NCI-H146 (cell line): ENCODE data around the gene DNASE1L2.

Experiments used
- DNase-seq: peaks from one replicate; lab custom pipeline; 2025; lab: John Stamatoyannopoulos, UW

DNASE1L2 gene

GRCh38 chr16:2270070-2270462 lies 33.8 kb downstream of the DNASE1L2 start:
- DNase-seq: no peak

DNA sequence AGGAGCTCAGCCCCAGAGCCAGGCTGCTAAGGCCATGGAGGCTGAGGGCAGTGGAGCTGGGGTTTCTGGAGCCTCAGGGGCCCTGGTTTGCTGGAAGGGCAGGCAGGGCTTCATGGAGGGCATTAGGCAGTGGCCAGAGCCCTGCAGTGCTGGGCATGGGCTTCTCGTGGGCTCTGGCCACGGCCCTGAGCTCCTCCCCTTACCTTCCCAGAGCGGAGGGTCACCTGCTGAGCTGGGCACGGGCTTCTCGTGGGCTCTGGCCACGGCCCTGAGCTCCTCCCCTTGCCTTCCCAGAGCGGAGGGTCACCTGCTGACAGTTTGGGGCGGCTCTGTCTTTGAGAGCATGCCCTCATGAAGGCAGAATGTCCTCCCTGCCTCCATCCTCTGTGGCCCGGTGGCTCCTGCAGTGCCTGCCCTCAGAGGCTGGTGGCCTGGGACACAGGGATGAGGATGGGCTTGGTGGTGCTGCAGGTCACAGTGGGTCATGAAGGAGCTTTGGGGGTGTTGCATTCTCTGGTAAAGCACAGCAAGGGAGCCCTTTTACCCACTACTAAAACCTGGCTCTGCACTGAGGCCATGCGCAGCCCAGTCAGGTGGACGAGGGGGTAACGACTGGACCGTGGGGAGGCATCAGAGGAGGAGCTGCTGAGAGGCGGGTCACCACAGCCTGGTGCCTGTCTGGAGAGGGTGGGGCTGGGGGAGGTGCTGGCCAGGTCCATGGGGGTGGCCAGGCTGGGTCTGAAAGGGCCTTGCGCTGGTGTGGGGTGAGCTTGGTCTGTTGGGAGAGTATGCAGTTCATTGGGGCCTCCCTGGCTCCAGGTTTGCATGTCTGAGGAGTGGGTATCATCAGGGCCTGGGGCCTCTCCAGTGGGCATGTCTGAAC lies 34.6 kb downstream of the DNASE1L2 start:
- no peak for DNase-seq

DNA sequence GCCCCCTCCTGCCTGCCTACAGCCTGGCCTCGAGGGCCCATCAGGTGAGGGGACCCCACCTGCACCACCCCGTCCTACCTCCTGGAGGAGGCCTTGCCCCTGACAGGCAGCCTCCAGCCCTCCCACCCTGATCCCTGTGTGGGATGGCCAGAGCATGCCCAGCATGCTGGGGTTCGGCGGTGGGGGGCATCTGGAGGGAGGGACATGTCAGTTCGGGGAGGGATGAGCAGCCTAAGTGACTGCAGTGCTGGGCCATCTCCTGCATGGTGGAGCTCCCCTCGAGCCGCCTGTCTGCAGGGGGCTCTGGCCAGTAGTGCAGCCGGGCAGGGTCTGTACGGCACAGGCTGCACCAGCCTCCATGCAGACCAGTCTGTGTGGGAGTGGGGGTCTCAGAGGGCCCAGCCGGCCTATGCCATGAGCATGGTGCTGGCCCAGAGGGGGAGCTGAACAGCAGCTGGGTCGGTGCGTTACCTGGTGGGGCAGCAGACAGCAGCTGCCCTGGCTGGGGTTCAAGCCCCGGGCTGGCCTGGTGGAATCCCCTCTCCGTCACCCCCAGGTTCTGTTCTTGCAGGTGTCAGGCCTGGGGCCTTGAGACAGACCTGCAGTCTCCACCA lies 35.7 kb downstream of the DNASE1L2 start:
- DNase-seq: no peak

DNA sequence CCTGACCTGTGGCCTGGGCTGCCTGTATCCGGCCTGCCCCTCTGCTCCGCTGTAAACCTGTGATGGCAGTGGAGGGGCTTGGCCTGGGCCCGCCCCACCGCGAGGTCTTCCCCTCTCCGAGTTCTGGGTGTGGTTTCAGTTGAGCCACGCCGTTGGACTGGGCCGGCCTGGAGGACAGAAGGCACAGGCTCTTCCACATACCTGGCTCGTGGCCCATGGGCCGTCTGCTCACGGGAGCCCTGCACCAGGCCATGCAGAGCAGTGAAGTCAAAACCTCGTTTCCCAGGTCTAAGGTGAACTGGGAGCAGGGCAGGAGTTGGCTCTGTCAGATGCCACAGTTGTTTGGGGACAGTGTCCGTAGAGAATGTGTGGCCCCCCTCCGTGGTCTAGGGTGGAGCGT lies 37.2 kb downstream of the DNASE1L2 start:
- DNase-seq: no peak

DNA sequence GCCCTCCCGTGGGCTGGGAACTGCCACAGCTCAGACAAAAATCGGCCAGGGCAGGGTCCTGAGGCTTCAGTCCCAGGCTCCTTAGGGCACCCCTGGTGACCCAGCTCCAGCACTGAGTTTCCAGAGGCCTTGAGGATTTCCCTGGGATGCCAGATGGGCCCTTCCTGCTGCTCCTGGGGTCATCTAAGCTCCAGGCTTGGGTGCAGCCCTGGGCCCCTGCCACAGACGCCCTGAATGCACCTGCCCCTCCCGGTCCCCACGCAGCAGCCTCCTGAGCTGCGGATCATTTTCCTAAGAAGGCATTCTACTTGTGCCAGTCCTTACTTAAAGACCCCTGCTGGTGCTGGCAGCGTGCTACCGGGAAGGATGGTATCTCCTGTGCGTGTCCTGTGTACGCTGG lies 37.7 kb downstream of the DNASE1L2 start:
- no peak for DNase-seq

DNA sequence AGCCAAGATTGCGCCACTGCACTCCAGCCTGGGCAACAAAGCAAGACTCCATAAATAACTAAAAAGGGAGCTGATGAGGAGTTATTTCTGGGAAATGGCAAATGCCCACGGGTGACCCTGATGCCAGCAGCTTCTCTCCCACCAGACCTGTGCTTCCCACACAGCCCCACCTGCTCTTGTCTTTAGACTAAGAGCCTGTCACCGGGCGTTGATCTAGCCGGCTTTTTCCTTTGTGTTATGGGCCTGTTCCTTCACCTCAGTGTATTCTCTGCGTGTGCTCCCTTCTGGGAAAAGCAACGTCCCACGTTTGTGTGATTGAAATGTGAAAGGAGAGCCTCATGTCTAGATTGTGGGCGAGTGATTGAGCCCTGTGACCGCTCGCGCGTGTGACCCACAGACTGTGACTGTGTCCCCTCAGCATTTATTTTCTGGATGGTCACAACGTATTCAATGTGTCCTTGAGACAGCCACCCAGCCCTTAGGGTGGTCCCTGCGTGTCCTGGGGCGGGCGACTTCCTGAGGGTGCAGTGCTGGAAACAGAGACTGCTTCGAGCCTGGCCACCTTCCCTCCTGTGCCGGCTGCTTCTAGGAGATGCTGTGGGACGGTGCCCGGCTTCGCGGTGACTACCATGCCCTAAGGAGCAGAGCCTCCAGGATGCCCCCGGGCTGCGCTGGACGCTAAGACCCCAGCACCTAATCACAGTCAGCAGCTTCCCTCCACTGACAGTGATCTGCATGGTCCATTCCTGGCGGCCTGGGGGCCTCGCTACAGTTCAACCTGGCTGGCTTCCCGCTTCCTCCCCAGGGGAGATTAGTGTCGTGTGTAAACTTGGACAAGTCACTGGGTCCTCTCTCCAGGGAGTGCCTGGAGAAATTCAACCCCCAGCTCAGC lies 39.5 kb downstream of the DNASE1L2 start:
- DNase-seq: no peak

- no peak for DNase-seq
Measured at GRCh38 chr16:2276368-2277195, 40.3 kb downstream of the DNASE1L2 start.

DNA sequence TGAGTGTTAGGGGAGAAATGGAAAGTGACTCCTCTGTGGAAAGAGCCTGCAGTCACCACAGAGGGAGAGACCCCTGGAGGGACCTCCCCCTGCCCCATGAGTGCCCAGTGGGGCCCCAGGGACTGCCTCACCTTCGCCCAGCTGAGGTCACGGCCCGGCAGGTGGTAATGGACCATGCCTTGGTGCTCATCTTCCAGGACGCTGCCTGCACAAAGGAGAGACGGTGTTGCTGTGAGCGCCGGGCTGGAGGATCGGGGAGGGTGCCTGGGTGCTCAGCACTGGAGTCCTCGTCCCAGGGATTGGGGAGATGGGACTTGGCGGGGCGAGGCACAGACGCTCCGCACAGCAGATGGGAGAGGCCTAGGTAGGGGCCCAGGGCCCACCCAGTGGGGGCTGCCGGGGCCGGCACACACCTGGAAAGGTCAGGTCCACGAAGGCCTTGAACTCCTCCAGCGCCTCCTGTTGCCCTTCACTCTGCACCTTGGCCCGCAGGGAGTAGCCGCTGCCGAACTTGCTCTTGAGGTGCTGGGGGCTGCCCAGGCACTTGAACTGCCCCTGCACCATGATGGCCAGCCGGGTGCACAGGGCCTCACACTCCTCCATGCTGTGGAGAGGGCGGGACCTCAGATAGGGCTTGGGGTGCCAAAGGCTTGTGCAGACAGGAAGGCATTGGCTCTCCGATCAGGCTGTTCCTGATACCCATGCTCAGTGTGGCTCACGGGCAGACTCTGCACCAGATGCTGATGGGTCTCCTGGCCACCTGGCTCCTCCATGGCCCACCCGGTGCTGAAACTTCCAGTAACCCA lies 41.4 kb downstream of the DNASE1L2 start:
- no peak for DNase-seq

- DNase-seq: no peak
Measured at GRCh38 chr16:2278272-2278608, 42.0 kb downstream of the DNASE1L2 start.

DNA sequence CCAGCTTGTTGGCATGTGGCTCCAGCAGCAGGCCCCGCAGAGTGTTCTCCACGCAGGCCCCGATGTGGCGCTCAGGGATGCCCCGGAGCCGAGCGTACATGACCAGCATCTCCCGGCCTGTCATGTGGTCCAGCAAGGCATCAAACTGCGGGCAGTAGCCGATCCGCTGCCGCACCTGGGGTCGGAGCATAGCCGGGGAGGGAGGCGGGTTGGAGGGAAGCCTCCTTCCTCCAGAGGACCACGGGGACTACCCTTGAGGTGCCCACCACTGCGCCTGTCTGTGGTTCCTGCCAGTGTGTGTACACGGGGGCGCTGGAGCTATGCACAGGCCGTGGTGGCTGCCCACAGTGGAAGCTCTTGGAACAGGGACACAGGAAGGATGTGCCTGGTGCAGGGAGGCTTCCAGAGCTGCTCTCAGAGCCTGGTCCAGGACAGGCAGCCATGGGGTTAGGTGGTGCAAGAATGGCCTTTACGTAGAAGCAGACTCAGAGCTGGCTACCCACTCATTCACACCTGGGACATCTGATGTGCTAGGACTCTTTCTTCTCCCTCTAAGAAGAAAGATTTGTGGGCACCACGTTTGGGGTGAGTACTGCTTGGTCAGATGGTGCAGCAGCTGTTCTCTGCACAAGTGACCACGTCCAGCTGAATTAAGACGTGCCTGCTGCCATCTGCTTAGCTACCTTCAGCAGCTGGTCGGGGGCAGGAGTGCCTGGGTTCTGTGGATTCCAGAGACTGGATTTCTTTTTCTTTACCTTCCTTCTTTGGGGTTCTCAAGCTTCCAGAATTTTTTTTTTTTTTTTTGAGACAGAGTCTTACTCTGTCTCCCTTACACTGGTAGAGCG lies 42.9 kb downstream of the DNASE1L2 start:
- DNase-seq: no peak

DNA sequence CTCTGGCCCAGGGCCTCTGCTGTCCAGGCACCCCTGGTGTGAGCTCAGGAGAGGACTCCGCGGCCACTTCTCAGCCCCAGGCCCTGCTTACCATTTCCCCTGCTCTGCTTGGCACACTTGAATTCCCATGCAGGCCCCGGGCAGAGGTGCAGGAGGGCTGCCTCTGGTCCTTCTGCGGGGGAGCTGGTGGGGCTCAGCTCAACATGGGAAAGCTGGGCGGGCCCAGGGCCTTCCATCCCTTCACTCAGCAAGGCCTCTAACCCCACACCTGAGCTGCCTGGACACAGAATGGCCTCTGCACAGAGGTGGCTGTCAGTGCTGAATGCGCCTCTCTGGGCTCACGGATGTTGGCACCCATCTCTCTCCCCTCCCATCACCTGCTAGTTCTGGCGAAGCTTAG lies 44.2 kb downstream of the DNASE1L2 start:
- no peak for DNase-seq

GRCh38 chr16:2280981-2281542 lies 44.8 kb downstream of the DNASE1L2 start:
- DNase-seq: no peak

DNA sequence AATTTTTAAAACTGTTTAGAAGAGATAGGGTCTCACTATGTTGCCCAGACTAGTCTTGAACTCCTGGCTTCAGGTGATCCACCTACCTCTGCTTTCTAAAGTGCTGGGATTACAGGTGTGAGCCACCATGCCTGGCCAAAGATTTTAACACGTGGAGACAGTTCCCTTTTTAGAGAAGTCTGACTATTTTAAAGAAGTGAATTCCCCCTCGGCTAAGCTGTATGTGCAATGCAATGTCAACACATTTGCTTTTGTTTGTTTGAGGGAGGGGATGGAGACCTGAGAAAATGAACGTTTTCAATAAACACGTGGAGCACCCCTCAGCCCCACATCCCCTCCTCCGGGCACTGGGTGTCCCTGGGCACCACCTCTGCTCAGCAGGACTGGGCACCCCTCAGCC lies 46.0 kb downstream of the DNASE1L2 start:
- DNase-seq: no peak

DNA sequence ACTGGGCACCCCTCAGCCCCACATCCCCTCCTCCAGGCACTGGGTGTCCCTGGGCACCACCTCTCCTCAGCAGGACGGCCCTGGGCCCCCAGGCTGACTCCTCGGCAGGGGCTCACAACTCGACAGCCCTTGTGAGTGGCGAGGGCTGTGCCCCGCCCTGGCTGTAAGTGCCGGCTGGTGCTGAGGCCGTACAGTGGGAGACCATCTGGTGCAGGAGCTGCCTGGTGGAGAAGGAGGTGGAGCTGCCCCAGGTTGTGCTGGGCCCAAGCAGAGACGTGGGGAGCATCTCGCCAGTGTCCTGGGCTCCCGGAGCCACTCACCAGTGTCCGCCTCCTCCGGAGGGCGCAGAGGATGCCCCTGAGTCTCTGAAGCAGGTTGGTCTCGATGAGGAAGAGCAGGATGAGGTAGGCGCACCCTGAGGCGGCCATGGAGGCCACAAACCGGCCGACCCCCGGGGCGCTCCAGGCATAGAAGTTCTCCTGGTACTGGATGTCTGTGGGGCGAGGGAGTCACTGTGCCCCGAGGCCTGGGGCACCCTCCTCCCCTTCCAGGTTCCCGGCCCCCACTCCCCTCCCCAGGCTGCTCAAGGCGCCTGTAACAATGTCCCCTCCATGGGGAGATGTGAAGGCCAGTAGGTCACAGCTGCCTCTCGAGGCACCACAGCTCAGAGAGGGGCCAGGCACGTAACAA lies 46.8 kb downstream of the DNASE1L2 start:
- no peak for DNase-seq

- no peak for DNase-seq
Measured at GRCh38 chr16:2284001-2284770, 47.9 kb downstream of the DNASE1L2 start.

- no peak for DNase-seq
Measured at GRCh38 chr16:2284797-2285576, 48.7 kb downstream of the DNASE1L2 start.

DNA sequence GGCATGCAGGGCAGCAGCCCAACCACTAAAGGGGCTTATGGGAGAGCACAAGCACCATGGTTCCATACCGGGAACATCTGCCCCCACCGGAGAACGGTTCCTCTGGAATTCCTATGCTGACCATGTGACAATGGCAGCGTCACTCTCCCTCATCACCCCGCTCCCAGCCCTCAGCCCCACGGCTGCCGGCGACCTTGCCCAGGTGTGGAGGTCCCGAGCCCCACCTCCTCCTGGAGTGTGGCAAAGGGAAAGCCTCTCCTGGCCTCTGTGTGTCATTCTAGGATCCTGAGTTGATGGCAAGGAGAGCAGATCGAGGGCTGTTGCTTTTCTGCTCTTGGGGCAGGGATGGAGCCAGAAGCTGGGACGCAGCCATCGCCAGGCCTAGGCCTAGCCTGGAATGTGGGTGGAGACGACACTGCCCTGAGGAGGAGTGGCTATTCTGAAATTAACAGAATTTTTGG lies 49.5 kb downstream of the DNASE1L2 start:
- no peak for DNase-seq
